K562 (cell line): ENCODE measurements around the gene PDLIM7. TPM values are rescaled to one million over a fixed set of nuclear protein-coding genes. Genes with fewer than 3 reads are reported as not detected.

Experiments used
- CBX8 ChIP-seq: fragments of 200-600 bp; sonication (generic); IDR thresholded peaks from 2 replicates; pipeline ENCODE4 v1.6.1; 2012; ENCODE audit warnings: borderline replicate concordance, mixed run types, low read depth, mild to moderate bottlenecking, moderate library complexity, mixed read lengths, low read length, control low read depth, inconsistent platforms; ENCODE audit not compliant: poor library complexity, severe bottlenecking; ENCODE audit errors: extremely low read depth
- CHD2 ChIP-seq: IDR thresholded peaks from 2 replicates; pipeline ENCODE4 v1.6.1; 2011; ENCODE audit warnings: low read depth, low read length
- E2F3 ChIP-seq: fragments of 250-450 bp; sonication (Bioruptor Pico); IDR thresholded peaks from 2 replicates; pipeline ENCODE4 v1.4.0; 2020; ENCODE audit warnings: mild to moderate bottlenecking
- FOXJ2 ChIP-seq: fragments of 200-800 bp; sonication (Bioruptor generic); IDR thresholded peaks from 2 replicates; pipeline ENCODE4 v1.6.1; 2016; ENCODE audit warnings: missing genetic modification characterization, missing compliant biosample characterization
- GATAD2B ChIP-seq: fragments of 450-650 bp; IDR thresholded peaks from 2 replicates; pipeline ENCODE4 v1.6.1; 2017; ENCODE audit warnings: mild to moderate bottlenecking, borderline replicate concordance
- ILF3 ChIP-seq: fragments of 450-650 bp; IDR thresholded peaks from 2 replicates; pipeline ENCODE4 v1.6.1; 2018; ENCODE audit warnings: antibody characterized with exemption, mild to moderate bottlenecking, moderate library complexity, borderline replicate concordance
- MAZ ChIP-seq, 2 experiments: fragments of 450-650 bp in 1 of 2; sonication (generic) in 1 of 2; formaldehyde crosslinking; IDR thresholded peaks in 1 of 2; conservative IDR thresholded peaks in 1 of 2; 2 replicates each; pipeline versions ENCODE4 v1.4.0 to v1.5.0; 2020; ENCODE audit warnings: mild to moderate bottlenecking in 1 of 2, missing genetic modification reagents in 1 of 2
- NR3C1 ChIP-seq: sonication (generic); formaldehyde crosslinking; IDR thresholded peaks from 2 replicates; pipeline ENCODE4 v1.8.1; 2022; ENCODE audit warnings: missing genetic modification reagents
- PHTF2 ChIP-seq: fragments of 250-450 bp; sonication (Bioruptor Pico); IDR thresholded peaks from 2 replicates; pipeline ENCODE4 v1.5.0; 2021; ENCODE audit warnings: mild to moderate bottlenecking
- POLR2A ChIP-seq: fragments of 450-650 bp; conservative IDR thresholded peaks from 2 replicates; pipeline ENCODE4 v1.6.1; 2016
- POLR3A ChIP-seq: IDR thresholded peaks from 2 replicates; pipeline ENCODE4 v1.6.1; 2011; ENCODE audit warnings: borderline replicate concordance, mild to moderate bottlenecking, moderate library complexity; ENCODE audit not compliant: insufficient read length, insufficient read depth; ENCODE audit errors: extremely low read depth
- POU5F1 ChIP-seq: fragments of 150-350 bp; IDR thresholded peaks from 2 replicates; pipeline ENCODE4 v1.6.1; 2014; ENCODE audit warnings: borderline replicate concordance, low read length, low read depth, mild to moderate bottlenecking; ENCODE audit not compliant: partially characterized antibody
- RAD21 ChIP-seq, 2 experiments: fragments of 250-450 bp in 1 of 2; fragments of 450-650 bp in 1 of 2; sonication (Bioruptor Pico) in 1 of 2; formaldehyde crosslinking in 1 of 2; IDR thresholded peaks in 1 of 2; conservative IDR thresholded peaks in 1 of 2; 2 replicates each; pipeline versions ENCODE4 v1.4.0 to v1.8.0; 2020 to 2022; ENCODE audit warnings: mild to moderate bottlenecking in 2 of 2, moderate library complexity in 1 of 2
- RBM39 ChIP-seq: fragments of 200-400 bp; formaldehyde crosslinking; optimal IDR thresholded peaks from 2 replicates; pipeline ENCODE3; 2018; ENCODE audit warnings: low read depth, low read length
- RNF2 ChIP-seq: sonication (generic); IDR thresholded peaks from 2 replicates; pipeline ENCODE4 v1.6.1; 2016
- SAP30 ChIP-seq: fragments of 200-600 bp; sonication (generic); IDR thresholded peaks from 2 replicates; pipeline ENCODE4 v1.6.1; 2012; ENCODE audit warnings: borderline replicate concordance, low read depth, mild to moderate bottlenecking, moderate library complexity, low read length, control low read depth, inconsistent platforms; ENCODE audit not compliant: insufficient read depth, poor library complexity, severe bottlenecking
- THAP7 ChIP-seq: fragments of 250-450 bp; sonication (Bioruptor Pico); IDR thresholded peaks from 2 replicates; pipeline ENCODE4 v1.5.0; 2021
- ZBTB33 ChIP-seq: sonication (generic); formaldehyde crosslinking; IDR thresholded peaks from 2 replicates; pipeline ENCODE4 v1.8.1; 2023; ENCODE audit warnings: mild to moderate bottlenecking, missing genetic modification reagents
- ZBTB7A ChIP-seq: IDR thresholded peaks from 2 replicates; pipeline ENCODE4 v1.6.1; 2011; ENCODE audit warnings: low read depth, mild to moderate bottlenecking, low read length, moderate library complexity, borderline replicate concordance; ENCODE audit not compliant: control insufficient read depth
- ZEB2 ChIP-seq: fragments of 450-650 bp; IDR thresholded peaks from 2 replicates; pipeline ENCODE4 v1.6.1; 2016
- ZKSCAN8 ChIP-seq: fragments of 200-800 bp; sonication (Bioruptor generic); IDR thresholded peaks from 2 replicates; pipeline ENCODE4 v1.6.1; 2016; ENCODE audit warnings: missing genetic modification characterization, missing compliant biosample characterization
- ZZZ3 ChIP-seq: fragments of 450-650 bp; IDR thresholded peaks from 2 replicates; pipeline ENCODE4 v1.6.1; 2016; ENCODE audit warnings: antibody characterized with exemption, mild to moderate bottlenecking, moderate library complexity
- polyA plus RNA-seq, 8 experiments: library from polyadenylated mRNA; depleted of rRNA in 4 of 8; stranded (reverse) in 5 of 8; unstranded in 3 of 8; fragments of >200 nt; fragmentation: Nextera tagmentation in 2 of 8; fragmentation: Illumina TruSeq in 1 of 8; extraction: Ambion mirVana in 2 of 8; extraction: Trizol in 1 of 8; gene quantifications; 2 replicates each; pipeline versions ENCODE4 v1.2.1 to v1.2.3, GENCODE V29; 2011 to 2014; ENCODE audit warnings: inconsistent platforms in 1 of 8, missing spikeins in 1 of 8
- total RNA-seq, 7 experiments: library from RNA; depleted of rRNA in 6 of 7; stranded (reverse); fragments of >200 nt in 6 of 7; fragmentation: Illumina TruSeq in 2 of 7; extraction: Trizol in 2 of 7; gene quantifications; 2 replicates each; pipeline versions ENCODE4 v1.2.1 to v1.2.3, GENCODE V29; 2011 to 2021; ENCODE audit warnings: low replicate concordance in 1 of 7
- TF ChIP-seq, protein P1 (sequence below): fragments of 250-450 bp; sonication (Bioruptor Pico); IDR thresholded peaks from 2 replicates; pipeline ENCODE4 v1.5.0; 2022; ENCODE audit warnings: mild to moderate bottlenecking

The PDLIM7 gene
- total and polyA plus RNA-seq, 9 of the 15 experiments (the other 6 are each of a cell fraction or from before 2014, with no cell fraction given), result 2.1 to 124 (median 32.6) TPM

GRCh38 chr5:177472460-177473442, 24.7 kb downstream of the PDLIM7 start (continued):
- TF ChIP-seq CHD2 (no peak), POLR3A (no peak), MAZ (CRISPR knock-in tag; conservative IDR thresholded peaks at IDR 0.05 in 1 of 2, IDR thresholded peaks at IDR 0.05 in 1 of 2) (peak; percentile 45 to 78), RBM39 (no peak), FOXJ2 (no peak), NR3C1 (CRISPR knock-in tag) (peak; percentile 30; the same call in 1 of the 2 replicates), RAD21 (CRISPR knock-in tag; conservative IDR thresholded peaks at IDR 0.05 in 1 of 2, IDR thresholded peaks at IDR 0.05 in 1 of 2) (no peak), POU5F1 (no peak), POLR2A (no peak), ZBTB7A (peak; percentile 64), THAP7 (no peak), CBX8 (no peak), ZKSCAN8 (CRISPR knock-in tag) (no peak), GATAD2B (0 out of 2 replicates have a peak, but pooled peaks have one; percentile 49), ILF3 (no peak), ZEB2 (no peak), SAP30 (peak; percentile 33), PHTF2 (CRISPR knock-in tag) (no peak), ZZZ3 (no peak), RNF2 (no peak), ZBTB33 (no peak), E2F3 (CRISPR knock-in tag) (no peak)
- TF ChIP-seq, protein P1, sequence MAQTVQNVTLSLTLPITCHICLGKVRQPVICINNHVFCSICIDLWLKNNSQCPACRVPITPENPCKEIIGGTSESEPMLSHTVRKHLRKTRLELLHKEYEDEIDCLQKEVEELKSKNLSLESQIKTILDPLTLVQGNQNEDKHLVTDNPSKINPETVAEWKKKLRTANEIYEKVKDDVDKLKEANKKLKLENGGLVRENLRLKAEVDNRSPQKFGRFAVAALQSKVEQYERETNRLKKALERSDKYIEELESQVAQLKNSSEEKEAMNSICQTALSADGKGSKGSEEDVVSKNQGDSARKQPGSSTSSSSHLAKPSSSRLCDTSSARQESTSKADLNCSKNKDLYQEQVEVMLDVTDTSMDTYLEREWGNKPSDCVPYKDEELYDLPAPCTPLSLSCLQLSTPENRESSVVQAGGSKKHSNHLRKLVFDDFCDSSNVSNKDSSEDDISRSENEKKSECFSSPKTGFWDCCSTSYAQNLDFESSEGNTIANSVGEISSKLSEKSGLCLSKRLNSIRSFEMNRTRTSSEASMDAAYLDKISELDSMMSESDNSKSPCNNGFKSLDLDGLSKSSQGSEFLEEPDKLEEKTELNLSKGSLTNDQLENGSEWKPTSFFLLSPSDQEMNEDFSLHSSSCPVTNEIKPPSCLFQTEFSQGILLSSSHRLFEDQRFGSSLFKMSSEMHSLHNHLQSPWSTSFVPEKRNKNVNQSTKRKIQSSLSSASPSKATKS, result no peak
